Stimulated activated CD8-positive, alpha-beta memory T cell treated with anti-CD3 and anti-CD28 coated beads, Interleukin-2, amount 100 ng/mL, for 48 hours (primary cell): ENCODE data around the gene MRGPRD.
A peak's percentile ranks its signal among the peaks of the same experiment; 100 is the strongest.

Source experiments
- DNase-seq, 2 donors: peaks; one replicate each; pipeline ENCODE4 v3.0.0-alpha.2; 2020; ENCODE audit warnings: low read depth in 2 of 2

The MRGPRD gene

GRCh38 chr11:68968306-68969250, 12.2 kb downstream of the MRGPRD start:
- no peak for DNase-seq

GRCh38 chr11:68966894-68967780, 13.6 kb downstream of the MRGPRD start:
- DNase-seq, result no peak

GRCh38 chr11:68965901-68966853, 14.6 kb downstream of the MRGPRD start:
- DNase-seq, result no peak

GRCh38 chr11:68963779-68964178, 17.0 kb downstream of the MRGPRD start:
- DNase-seq, result no peak

GRCh38 chr11:68962527-68963250, 18.1 kb downstream of the MRGPRD start:
- no peak for DNase-seq

- DNase-seq, result no peak
These were observed 19.5 kb downstream of the MRGPRD start for GRCh38 chr11:68961245-68961644.

GRCh38 chr11:68960294-68961071, 20.3 kb downstream of the MRGPRD start:
- no peak for DNase-seq

- no peak for DNase-seq
These were observed 21.1 kb downstream of the MRGPRD start for GRCh38 chr11:68959465-68960293.

GRCh38 chr11:68958211-68958610, 22.6 kb downstream of the MRGPRD start:
- DNase-seq, result no peak

GRCh38 chr11:68956547-68957254, 24.1 kb downstream of the MRGPRD start:
- no peak for DNase-seq

GRCh38 chr11:68956142-68956541, 24.6 kb downstream of the MRGPRD start:
- DNase-seq, result peak in 1 of 2 donors; percentile 15

GRCh38 chr11:68955607-68955958, 25.2 kb downstream of the MRGPRD start:
- no peak for DNase-seq

- DNase-seq, result no peak
These were observed 25.8 kb downstream of the MRGPRD start for GRCh38 chr11:68954836-68955606.

- DNase-seq, result no peak
These were observed 30.0 kb downstream of the MRGPRD start for GRCh38 chr11:68950762-68951161.

GRCh38 chr11:68950270-68950669, 30.5 kb downstream of the MRGPRD start:
- DNase-seq, result no peak

GRCh38 chr11:68948935-68949334, 31.9 kb downstream of the MRGPRD start:
- DNase-seq, result no peak

- no peak for DNase-seq
These were observed 32.3 kb downstream of the MRGPRD start for GRCh38 chr11:68948496-68948895.

GRCh38 chr11:68947151-68947550, 33.6 kb downstream of the MRGPRD start:
- no peak for DNase-seq
